SK-N-SH treated with all-trans-retinoic acid at 6 μM for 48 hours (cell line): ENCODE results near the gene SMARCD2.

ENCODE experiments used
- CSDC2 ChIP-seq: fragments of 250-450 bp; sonication (Bioruptor Pico); IDR thresholded peaks from 2 replicates; pipeline ENCODE4 v1.5.0; 2020; ENCODE audit warnings: mild to moderate bottlenecking, moderate library complexity
- ESRRG ChIP-seq: fragments of 250-450 bp; sonication (Bioruptor Pico); IDR thresholded peaks from 2 replicates; pipeline ENCODE4 v1.6.1; 2021; ENCODE audit warnings: mild to moderate bottlenecking
- GLIS3 ChIP-seq: fragments of 250-450 bp; sonication (Bioruptor Pico); IDR thresholded peaks from 2 replicates; pipeline ENCODE4 v1.5.0; 2020; ENCODE audit warnings: mild to moderate bottlenecking, moderate library complexity
- ISL1 ChIP-seq: fragments of 250-450 bp; sonication (Bioruptor Pico); IDR thresholded peaks from 2 replicates; pipeline ENCODE4 v2.1.2; 2022; ENCODE audit warnings: mild to moderate bottlenecking, moderate library complexity
- OSR1 ChIP-seq: fragments of 250-450 bp; sonication (Bioruptor Pico); IDR thresholded peaks from 2 replicates; pipeline ENCODE4 v1.8.0; 2022; ENCODE audit warnings: moderate library complexity, mild to moderate bottlenecking, inconsistent platforms
- RARB ChIP-seq: fragments of 250-450 bp; sonication (Bioruptor Pico); IDR thresholded peaks from 2 replicates; pipeline ENCODE4 v1.8.0; 2021; ENCODE audit warnings: mild to moderate bottlenecking, moderate library complexity
- SNAI2 ChIP-seq: fragments of 250-450 bp; sonication (Bioruptor Pico); IDR thresholded peaks from 2 replicates; pipeline ENCODE4 v1.5.0; 2020; ENCODE audit warnings: mild to moderate bottlenecking, moderate library complexity
- TCF4 ChIP-seq: fragments of 250-450 bp; sonication (Bioruptor Pico); IDR thresholded peaks from 2 replicates; pipeline ENCODE4 v1.8.0; 2021; ENCODE audit warnings: mild to moderate bottlenecking, moderate library complexity, borderline replicate concordance
- TOX ChIP-seq: fragments of 250-450 bp; sonication (Bioruptor Pico); IDR thresholded peaks from 2 replicates; pipeline ENCODE4 v1.8.0; 2021; ENCODE audit warnings: mild to moderate bottlenecking, moderate library complexity, borderline replicate concordance
- ZNF565 ChIP-seq: fragments of 450-650 bp; formaldehyde crosslinking; conservative IDR thresholded peaks from 2 replicates; pipeline ENCODE4 v1.5.0; 2020; ENCODE audit warnings: low read depth, mild to moderate bottlenecking, moderate library complexity
- ZNF70 ChIP-seq: fragments of 450-650 bp; formaldehyde crosslinking; IDR thresholded peaks from 2 replicates; pipeline ENCODE4 v1.5.0; 2020; ENCODE audit warnings: mild to moderate bottlenecking, moderate library complexity
- TF ChIP-seq, protein P1 (sequence below): fragments of 250-450 bp; sonication (Bioruptor Pico); IDR thresholded peaks from 2 replicates; pipeline ENCODE4 v1.5.1; 2020; ENCODE audit warnings: low read depth, mild to moderate bottlenecking, moderate library complexity
- TF ChIP-seq, protein P2 (sequence below): fragments of 250-450 bp; sonication (Bioruptor Pico); IDR thresholded peaks from 2 replicates; pipeline ENCODE4 v1.8.0; 2021; ENCODE audit warnings: low read depth, mild to moderate bottlenecking, moderate library complexity, borderline replicate concordance
- TF ChIP-seq, protein P3 (sequence below): fragments of 250-450 bp; sonication (Bioruptor Pico); IDR thresholded peaks from 2 replicates; pipeline ENCODE4 v1.5.1; 2021; ENCODE audit warnings: mild to moderate bottlenecking, moderate library complexity

DNA sequence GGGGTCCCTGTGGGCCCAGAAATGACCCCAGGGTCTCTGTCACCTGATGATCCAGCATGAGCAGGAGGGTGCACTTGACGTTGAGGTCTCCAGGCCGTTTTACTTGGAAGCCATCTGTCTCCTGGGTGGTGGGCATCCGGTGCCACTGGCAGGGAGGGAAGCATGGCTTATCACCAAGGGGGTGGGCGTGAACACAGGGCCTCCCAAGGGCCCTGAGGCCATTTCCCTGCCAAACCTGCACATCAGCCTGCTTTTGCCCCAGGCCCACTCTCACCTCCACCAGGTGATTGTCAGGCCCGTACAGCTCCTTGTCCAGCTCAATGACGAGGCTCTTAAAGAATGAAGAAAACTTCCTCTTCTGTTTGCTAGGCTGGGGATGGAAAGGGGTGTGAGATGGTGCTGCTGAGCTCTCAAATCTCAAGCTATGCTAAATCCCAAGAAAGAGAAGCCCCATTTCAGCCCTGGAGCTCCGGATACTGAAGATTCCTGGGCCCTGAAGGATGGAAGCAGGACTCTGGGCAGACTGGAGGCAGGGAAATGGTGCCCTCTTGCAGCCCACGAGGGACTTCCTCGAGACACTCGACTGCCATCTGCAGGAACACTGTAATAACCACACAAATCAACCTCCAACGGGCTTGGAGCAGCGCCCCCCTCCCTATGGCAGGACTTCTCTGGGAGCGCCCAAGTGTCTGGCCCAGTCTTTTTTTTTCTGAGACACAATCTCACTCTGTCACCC lies 7.9 kb downstream of the SMARCD2 start:
- TF ChIP-seq, protein P1, sequence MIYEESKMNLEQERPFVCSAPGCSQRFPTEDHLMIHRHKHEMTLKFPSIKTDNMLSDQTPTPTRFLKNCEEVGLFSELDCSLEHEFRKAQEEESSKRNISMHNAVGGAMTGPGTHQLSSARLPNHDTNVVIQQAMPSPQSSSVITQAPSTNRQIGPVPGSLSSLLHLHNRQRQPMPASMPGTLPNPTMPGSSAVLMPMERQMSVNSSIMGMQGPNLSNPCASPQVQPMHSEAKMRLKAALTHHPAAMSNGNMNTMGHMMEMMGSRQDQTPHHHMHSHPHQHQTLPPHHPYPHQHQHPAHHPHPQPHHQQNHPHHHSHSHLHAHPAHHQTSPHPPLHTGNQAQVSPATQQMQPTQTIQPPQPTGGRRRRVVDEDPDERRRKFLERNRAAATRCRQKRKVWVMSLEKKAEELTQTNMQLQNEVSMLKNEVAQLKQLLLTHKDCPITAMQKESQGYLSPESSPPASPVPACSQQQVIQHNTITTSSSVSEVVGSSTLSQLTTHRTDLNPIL (CRISPR knock-in tag): no peak; the same call in 1 of the 2 replicates
- TF ChIP-seq TOX (CRISPR knock-in tag) (no peak), ESRRG (CRISPR knock-in tag) (no peak), CSDC2 (CRISPR knock-in tag) (no peak), RARB (CRISPR knock-in tag) (no peak), GLIS3 (CRISPR knock-in tag) (no peak), ZNF565 (CRISPR knock-in tag) (no peak), ISL1 (CRISPR knock-in tag) (no peak), ZNF70 (CRISPR knock-in tag) (no peak), SNAI2 (CRISPR knock-in tag) (no peak), OSR1 (no peak), TCF4 (no peak)
- TF ChIP-seq, protein P2, sequence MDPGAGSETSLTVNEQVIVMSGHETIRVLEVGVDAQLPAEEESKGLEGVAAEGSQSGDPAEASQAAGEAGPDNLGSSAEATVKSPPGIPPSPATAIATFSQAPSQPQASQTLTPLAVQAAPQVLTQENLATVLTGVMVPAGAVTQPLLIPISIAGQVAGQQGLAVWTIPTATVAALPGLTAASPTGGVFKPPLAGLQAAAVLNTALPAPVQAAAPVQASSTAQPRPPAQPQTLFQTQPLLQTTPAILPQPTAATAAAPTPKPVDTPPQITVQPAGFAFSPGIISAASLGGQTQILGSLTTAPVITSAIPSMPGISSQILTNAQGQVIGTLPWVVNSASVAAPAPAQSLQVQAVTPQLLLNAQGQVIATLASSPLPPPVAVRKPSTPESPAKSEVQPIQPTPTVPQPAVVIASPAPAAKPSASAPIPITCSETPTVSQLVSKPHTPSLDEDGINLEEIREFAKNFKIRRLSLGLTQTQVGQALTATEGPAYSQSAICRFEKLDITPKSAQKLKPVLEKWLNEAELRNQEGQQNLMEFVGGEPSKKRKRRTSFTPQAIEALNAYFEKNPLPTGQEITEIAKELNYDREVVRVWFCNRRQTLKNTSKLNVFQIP (CRISPR knock-in tag): no peak
- TF ChIP-seq, protein P3, sequence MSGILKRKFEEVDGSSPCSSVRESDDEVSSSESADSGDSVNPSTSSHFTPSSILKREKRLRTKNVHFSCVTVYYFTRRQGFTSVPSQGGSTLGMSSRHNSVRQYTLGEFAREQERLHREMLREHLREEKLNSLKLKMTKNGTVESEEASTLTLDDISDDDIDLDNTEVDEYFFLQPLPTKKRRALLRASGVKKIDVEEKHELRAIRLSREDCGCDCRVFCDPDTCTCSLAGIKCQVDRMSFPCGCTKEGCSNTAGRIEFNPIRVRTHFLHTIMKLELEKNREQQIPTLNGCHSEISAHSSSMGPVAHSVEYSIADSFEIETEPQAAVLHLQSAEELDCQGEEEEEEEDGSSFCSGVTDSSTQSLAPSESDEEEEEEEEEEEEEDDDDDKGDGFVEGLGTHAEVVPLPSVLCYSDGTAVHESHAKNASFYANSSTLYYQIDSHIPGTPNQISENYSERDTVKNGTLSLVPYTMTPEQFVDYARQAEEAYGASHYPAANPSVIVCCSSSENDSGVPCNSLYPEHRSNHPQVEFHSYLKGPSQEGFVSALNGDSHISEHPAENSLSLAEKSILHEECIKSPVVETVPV: no peak
